ENCODE data around the gene SERP1.

Gene SERP1

GRCh38 chr3:150544041-150544440, 2.3 kb downstream of the SERP1 start:
- DNase-seq (ENCODE audit: low read depth in 1 of 2, low spot score in 1 of 2), result no peak
- Histone ChIP-seq H3K27ac (replicated peaks) (no peak overlapping the region), H3K4me3 (replicated peaks; ENCODE audit: insufficient read depth, low read length) (no peak overlapping the region), H3K27me3 (ENCODE audit: insufficient read depth, poor library complexity, severe bottlenecking) (no peaks in the 10 kb centered on the region)
- TF ChIP-seq REST (IDR thresholded peaks at IDR 0.05; ENCODE audit: insufficient replicate concordance, low read depth), result no peak
- no peak for TF ChIP-seq POLR2AphosphoS5 (IDR thresholded peaks at IDR 0.05; ENCODE audit: low read depth)
- no peak for TF ChIP-seq CTCF (IDR thresholded peaks at IDR 0.05; ENCODE audit: insufficient read depth, low read length)
- TF ChIP-seq GABPA (IDR thresholded peaks at IDR 0.05; ENCODE audit: low read depth), result no peak
- TF ChIP-seq SPI1 (IDR thresholded peaks at IDR 0.05; ENCODE audit: borderline replicate concordance, low read depth), result no peak

- H3K4me3 ChIP-seq (replicated peaks; ENCODE audit: insufficient read depth, low read length), result no peak overlapping the region
- TF ChIP-seq SPI1 (IDR thresholded peaks at IDR 0.05; ENCODE audit: borderline replicate concordance, low read depth) (no peak), GABPA (IDR thresholded peaks at IDR 0.05; ENCODE audit: low read depth) (no peak), POLR2AphosphoS5 (IDR thresholded peaks at IDR 0.05; ENCODE audit: low read depth) (no peak), CTCF (IDR thresholded peaks at IDR 0.05; ENCODE audit: insufficient read depth, low read length) (no peak), REST (IDR thresholded peaks at IDR 0.05; ENCODE audit: insufficient replicate concordance, low read depth) (no peak)
- H3K27me3 ChIP-seq (ENCODE audit: insufficient read depth, poor library complexity, severe bottlenecking), result no peaks in the 10 kb centered on the region
- no peak overlapping the region for H3K27ac ChIP-seq (replicated peaks)
- DNase-seq (ENCODE audit: low read depth in 1 of 2, low spot score in 1 of 2), result no peak
Measured at GRCh38 chr3:150543531-150543930, 2.8 kb downstream of the SERP1 start.

- Histone ChIP-seq H3K27me3 (ENCODE audit: insufficient read depth, poor library complexity, severe bottlenecking) (no peaks in the 10 kb centered on the region), H3K4me3 (replicated peaks; ENCODE audit: insufficient read depth, low read length) (no peak overlapping the region), H3K27ac (replicated peaks) (no peak overlapping the region)
- no peak for DNase-seq (ENCODE audit: low read depth in 1 of 2, low spot score in 1 of 2)
- TF ChIP-seq CTCF (IDR thresholded peaks at IDR 0.05; ENCODE audit: insufficient read depth, low read length) (no peak), GABPA (IDR thresholded peaks at IDR 0.05; ENCODE audit: low read depth) (no peak), SPI1 (IDR thresholded peaks at IDR 0.05; ENCODE audit: borderline replicate concordance, low read depth) (no peak), POLR2AphosphoS5 (IDR thresholded peaks at IDR 0.05; ENCODE audit: low read depth) (no peak), REST (IDR thresholded peaks at IDR 0.05; ENCODE audit: insufficient replicate concordance, low read depth) (no peak)
Measured at GRCh38 chr3:150543128-150543527, 3.2 kb downstream of the SERP1 start.

All from HL-60 (cell line).